ENCODE results near the gene ADARB1. TPM values are rescaled to one million over a fixed set of nuclear protein-coding genes. Genes with fewer than 3 reads are reported as not detected.

Gene ADARB1
- total and polyA plus RNA-seq, 9 of the 15 experiments (the other 6 are each of a cell fraction or from before 2014, with no cell fraction given): 6.7 to 16.0 (median 8.3) TPM

GRCh38 chr21:45050345-45050796 lies 24.0 kb upstream of the ADARB1 start:
- no peak overlapping the region for H3K9ac ChIP-seq (ENCODE audit: insufficient read depth in 1 of 2, low read depth in 2 of 2, low read length in 2 of 2)
- no peaks in the 10 kb centered on the region for H3K9me1 ChIP-seq (ENCODE audit: control insufficient read depth, insufficient read depth, low read length)
- WGBS (ENCODE audit: insufficient coverage, low coverage, missing lambda C conversion rate): 53% methylated on average over 14 of the region's 14 CpGs
- intact Hi-C loops (cut with micrococcal nuclease) (no loop called here), in situ Hi-C loops (cut with MboI) (no loop called here)
- H4K20me1 ChIP-seq (replicated peaks; ENCODE audit: control insufficient read depth, insufficient read depth, low read length): peaks cover 11% of the 10 kb centered on the region; the same call in 1 of the 2 replicates
- ATAC-seq: no peak
- CTCF ChIA-PET (ENCODE audit: low intra/inter-chr PET ratio): no interaction called here
- H3K4me3 ChIP-seq: no peak overlapping the region
- peaks cover 7% of the 10 kb centered on the region for H3K9me3 ChIP-seq (replicated peaks; ENCODE audit: control insufficient read depth, insufficient read depth, low read depth, low read length)
- H3K4me2 ChIP-seq (ENCODE audit: insufficient read depth, low read length): no peak overlapping the region
- BruUV-seq (replicated peaks): no TSS peak
- no peak for FAIRE-seq
- TF ChIP-seq XRCC4 (IDR thresholded peaks at IDR 0.05; ENCODE audit: extremely low read depth, insufficient read depth, insufficient read length) (no peak), SIRT6 (IDR thresholded peaks at IDR 0.05; ENCODE audit: low read depth, low read length) (no peak), GABPB2 (CRISPR knock-in tag; conservative IDR thresholded peaks at IDR 0.05) (no peak), CEBPB (tag; IDR thresholded peaks at IDR 0.05) (no peak), ARID3B (CRISPR knock-in tag; IDR thresholded peaks at IDR 0.05; ENCODE audit: borderline replicate concordance) (no peak), SIN3B (IDR thresholded peaks at IDR 0.05; ENCODE audit: low read depth) (no peak), ZNF436 (CRISPR knock-in tag; IDR thresholded peaks at IDR 0.05) (no peak), NR1H2 (CRISPR knock-in tag; IDR thresholded peaks at IDR 0.05) (no peak), CBFA2T2 (conservative IDR thresholded peaks at IDR 0.05) (no peak), GTF2E2 (tag; IDR thresholded peaks at IDR 0.05) (no peak), ZZZ3 (IDR thresholded peaks at IDR 0.05) (no peak), TAF1 (IDR thresholded peaks at IDR 0.05; ENCODE audit: control insufficient read depth, extremely low read depth, insufficient read depth, low read length, severe bottlenecking) (no peak)
- no peaks in the 10 kb centered on the region for H3K36me3 ChIP-seq (ENCODE audit: control insufficient read depth, insufficient read depth, low read length)
- H3K27ac ChIP-seq (ENCODE audit: extremely low read depth, low read depth, low read length): no peak overlapping the region
- peaks cover 49 to 66% of the 10 kb centered on the region in 2 experiments for H3K27me3 ChIP-seq (ENCODE audit: control insufficient read depth in 2 of 2, insufficient read depth in 2 of 2, low read length in 2 of 2)
- no peak overlapping the region for H2AFZ ChIP-seq (ENCODE audit: low read depth, low read length)
- H3K79me2 ChIP-seq (ENCODE audit: control insufficient read depth, insufficient read depth, low read length): no peaks in the 10 kb centered on the region
- no peak for DNase-seq (ENCODE audit: extremely low read depth in 1 of 4, low spot score in 3 of 4)
- peaks cover 0 to 9% of the 10 kb centered on the region in 2 experiments; a peak in 1 of 5 replicates for H3K4me1 ChIP-seq (replicated peaks in 1 of 2; ENCODE audit: control insufficient read depth in 2 of 2, insufficient read depth in 2 of 2, low read length in 2 of 2)
- POLR2A ChIA-PET: no interaction called here

All from K562 (cell line).